GM19238 (cell line): ENCODE measurements around the gene MPRIP.

ENCODE experiments used
- DNase-seq: peaks from one replicate; pipeline ENCODE4 v3.0.0; 2011; ENCODE audit warnings: low spot score; ENCODE audit not compliant: insufficient read length

MPRIP gene

DNA sequence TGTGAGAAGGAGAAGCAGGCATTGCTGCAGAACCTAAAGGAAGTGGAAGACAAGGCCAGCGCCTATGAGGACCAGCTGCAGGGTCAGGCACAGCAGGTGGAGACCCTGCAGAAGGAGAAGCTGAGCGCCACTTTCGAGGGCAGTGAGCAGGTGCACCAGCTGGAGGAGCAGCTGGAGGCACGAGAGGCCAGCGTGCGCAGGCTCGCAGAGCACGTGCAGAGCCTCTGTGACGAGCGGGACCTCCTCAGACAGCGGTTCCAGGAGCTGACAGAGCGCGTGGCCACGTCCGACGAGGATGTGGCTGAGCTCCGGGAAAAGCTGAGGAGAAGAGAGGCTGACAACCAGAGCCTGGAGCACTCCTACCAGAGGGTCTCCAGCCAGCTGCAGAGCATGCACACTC is 122.4 kb downstream of the MPRIP start:
- no peak for DNase-seq

DNA sequence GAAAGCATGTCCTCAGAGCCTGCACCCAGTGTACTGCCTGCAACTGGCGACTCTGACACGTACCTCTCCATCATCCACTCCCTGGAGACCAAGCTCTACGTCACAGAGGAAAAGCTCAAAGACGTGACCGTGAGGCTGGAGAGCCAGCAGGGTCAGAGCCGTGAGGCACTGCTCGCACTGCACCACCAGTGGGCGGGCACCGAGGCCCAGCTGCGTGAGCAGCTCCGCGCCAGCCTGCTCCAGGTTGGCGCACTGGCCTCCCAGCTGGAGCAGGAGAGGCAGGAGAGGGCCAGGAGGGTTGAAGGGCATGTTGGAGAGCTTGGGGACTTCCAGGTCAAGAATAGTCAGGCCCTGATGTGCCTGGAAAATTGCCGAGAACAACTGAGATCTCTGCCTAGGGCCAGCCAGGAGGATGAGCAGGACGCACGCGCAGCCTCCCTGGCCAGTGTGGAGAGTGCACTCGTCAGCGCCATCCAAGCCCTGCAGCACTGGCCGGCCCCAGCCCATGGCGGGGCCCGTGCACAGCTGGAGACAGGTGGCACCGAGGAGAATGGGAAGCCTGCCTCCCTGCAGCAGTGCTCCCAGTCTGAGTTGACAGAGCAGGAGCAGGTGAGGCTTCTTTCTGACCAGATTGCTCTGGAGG is 123.5 kb downstream of the MPRIP start:
- DNase-seq, result no peak

DNA sequence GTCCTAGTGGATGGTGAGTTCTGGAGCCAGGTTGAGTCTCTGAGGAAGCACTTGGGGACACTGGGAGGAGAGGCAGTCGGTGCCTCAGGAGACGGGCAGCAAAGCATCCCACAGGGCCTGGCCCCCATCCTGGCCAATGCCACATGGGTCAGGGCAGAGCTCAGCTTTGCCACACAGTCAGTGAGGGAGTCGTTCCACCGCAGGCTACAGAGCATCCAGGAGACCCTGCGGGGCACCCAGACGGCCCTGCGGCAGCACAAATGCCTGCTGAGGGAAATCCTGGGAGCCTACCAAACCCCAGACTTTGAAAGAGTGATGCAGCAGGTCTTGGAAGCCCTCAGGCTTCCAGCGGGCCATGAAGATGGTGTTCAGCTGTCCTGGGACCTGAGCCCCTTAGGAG is 124.2 kb downstream of the MPRIP start:
- no peak for DNase-seq

GRCh38 chr17:17167356-17167755 is 125.1 kb downstream of the MPRIP start:
- no peak for DNase-seq

- no peak for DNase-seq
These were observed 125.7 kb downstream of the MPRIP start for GRCh38 chr17:17167986-17168385.

DNA sequence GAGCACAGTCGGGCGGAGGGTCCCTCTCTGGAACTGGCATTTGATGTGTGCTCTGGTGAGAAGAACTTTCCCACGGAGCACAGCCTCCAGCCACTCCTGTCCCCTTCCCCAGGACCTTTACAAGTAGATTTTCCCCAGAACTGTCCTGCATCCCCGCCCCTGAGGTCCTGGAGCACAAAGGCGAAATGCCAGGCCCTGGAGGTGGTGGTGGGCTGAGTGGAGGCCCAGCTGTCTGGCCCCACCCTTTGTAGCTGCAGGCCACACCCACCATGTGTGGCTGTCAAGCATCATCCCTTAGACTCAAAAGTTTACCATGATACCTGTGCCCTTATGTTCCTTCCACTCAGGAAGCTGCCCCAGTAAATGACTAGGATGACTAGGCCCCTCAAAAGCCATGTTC is 126.1 kb downstream of the MPRIP start:
- DNase-seq, result no peak

DNA sequence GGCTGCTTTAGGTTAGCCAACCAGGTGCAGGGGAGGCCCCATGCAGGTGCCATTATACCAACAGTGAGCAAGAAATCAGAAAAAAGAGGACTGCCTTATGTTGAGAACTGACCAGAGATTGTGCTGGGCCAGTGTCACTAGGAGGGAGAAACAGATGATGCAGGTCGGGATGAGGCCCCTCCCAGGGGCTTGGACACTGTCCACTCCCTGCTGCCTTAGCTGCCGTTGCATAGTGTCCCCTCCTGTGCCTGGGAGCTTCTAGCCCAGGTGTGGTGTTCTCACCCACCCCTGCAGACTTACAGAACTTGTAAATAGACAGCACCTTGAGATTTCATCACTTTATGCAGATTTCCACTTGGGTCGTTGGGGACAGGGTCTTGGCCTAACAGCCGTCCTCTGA is 127.1 kb downstream of the MPRIP start:
- DNase-seq, result no peak

- DNase-seq, result no peak
These were observed 128.2 kb downstream of the MPRIP start for GRCh38 chr17:17170346-17170985.

DNA sequence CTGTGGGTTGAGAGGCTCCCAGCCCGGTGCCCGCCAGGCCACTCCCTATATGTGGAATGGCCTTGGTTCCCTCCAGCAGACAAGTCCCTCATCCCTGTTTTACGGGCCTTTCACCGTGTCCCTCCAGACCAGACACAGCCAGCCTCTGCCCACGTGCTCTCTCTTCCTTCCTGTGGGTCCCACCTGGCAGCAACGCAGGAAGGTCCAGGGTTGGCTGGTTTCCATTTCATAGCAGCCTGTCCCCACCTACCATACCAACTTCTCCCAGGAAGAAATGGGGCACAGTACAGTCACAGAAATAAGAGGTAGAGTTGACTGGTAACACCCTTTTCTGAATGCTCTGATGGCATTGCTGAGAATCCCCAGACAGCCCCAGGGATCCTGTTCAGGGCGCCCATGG is 128.9 kb downstream of the MPRIP start:
- DNase-seq, result no peak

GRCh38 chr17:17172001-17172939 is 130.0 kb downstream of the MPRIP start:
- no peak for DNase-seq

- DNase-seq, result no peak
These were observed 130.7 kb downstream of the MPRIP start for GRCh38 chr17:17172990-17173389.

DNA sequence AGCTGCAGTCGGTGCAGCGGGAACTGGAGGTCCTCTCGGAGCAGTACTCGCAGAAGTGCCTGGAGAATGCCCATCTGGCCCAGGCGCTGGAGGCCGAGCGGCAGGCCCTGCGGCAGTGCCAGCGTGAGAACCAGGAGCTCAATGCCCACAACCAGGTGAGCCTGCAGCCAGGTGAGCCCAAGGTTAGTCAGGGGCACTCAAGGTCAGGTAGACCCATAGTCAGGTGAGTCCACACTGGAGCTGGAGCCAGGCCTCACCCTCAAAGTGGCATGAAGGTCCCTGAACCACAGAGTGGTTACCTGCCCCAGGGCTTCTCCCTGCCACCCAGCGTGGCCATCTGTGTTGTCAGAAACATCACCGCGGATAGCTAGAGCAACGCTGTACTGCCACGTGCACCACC is 131.7 kb downstream of the MPRIP start:
- no peak for DNase-seq

- no peak for DNase-seq
These were observed 133.1 kb downstream of the MPRIP start for GRCh38 chr17:17175340-17175739.

- no peak for DNase-seq
These were observed 133.7 kb downstream of the MPRIP start for GRCh38 chr17:17175917-17176316.

DNA sequence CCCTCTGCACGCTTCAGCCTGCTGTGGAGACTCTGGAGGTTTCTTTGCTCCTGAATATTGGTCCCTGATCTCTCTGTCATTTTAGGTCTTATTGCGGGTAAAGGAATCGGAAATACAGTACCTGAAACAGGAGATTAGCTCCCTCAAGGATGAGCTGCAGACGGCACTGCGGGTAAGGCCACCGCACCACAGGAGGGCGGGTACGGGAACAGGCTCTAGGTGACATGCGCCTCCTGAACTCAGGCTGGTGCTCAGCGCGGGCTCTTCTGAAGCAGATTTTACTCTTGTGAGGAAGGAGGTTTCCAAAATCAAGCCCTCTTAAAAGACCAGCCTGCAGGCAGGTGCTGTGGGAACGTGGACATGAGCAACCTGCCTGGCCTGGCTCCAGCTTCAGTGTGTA is 134.1 kb downstream of the MPRIP start:
- no peak for DNase-seq

DNA sequence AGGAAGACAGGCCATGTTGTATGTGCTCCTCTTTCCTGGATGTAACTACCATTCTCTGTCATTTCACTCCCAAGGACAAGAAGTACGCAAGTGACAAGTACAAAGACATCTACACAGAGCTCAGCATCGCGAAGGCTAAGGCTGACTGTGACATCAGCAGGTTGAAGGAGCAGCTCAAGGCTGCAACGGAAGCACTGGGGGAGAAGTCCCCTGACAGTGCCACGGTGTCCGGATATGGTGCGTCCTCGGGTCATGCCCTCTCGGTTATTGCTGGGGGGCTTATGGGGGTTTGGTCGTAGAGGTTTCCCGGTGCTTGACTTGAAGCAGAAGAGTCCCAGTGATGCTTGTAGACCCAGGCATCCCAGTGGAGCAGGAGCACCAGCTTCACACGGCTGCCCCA is 134.9 kb downstream of the MPRIP start:
- DNase-seq, result no peak

DNA sequence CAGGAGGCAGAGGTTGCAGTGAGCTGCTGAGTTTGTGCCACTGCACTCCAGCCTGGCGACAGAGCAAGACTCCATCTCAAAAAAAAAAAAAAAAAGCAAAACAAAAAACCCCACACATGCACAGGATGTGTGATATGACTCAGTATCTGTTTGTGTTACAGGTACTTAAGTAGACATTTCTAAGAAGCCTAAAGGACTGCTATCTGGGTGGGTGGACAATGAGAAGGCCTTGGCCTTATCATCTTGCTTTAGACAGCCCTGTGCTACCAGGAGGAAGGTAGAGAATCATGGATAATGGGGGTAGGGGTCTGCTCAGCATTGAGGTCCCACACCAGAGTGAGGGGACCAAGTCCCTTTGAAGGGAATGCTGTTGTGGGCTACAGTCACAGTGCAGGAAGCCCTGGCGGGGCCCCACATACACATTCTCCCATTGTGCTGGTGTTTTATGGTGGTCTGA is 137.1 kb downstream of the MPRIP start:
- peak; percentile 41 for DNase-seq

DNA sequence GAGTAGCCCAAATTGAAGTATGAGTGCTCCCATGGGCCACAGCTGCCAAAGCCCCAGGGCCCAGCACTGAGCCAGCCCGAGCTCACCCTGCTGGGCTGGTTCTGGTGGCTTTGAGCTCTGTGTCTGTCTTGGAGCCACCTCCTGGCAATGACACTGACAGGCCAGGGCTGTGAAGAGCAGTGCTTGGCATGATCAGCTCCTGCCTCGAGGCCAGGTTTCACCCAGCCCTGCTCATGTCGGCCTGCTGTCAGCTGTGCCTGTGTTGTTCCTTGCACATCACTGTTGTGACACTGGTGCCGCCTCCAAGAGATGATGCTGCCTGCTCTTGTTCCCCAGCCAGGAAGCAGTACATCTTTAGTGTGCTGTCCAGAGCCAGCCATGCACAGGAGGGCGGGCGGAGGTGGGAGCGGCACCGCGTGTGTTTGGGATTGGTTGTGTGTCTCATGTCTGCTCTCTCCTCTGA is 137.9 kb downstream of the MPRIP start:
- DNase-seq, result no peak

GRCh38 chr17:17180741-17181525 is 138.7 kb downstream of the MPRIP start:
- no peak for DNase-seq

- no peak for DNase-seq
These were observed 139.7 kb downstream of the MPRIP start for GRCh38 chr17:17181666-17182597.
